Heart right ventricle (tissue), 16 donors: Measurements from ENCODE around the gene PSORS1C1. TPM values are rescaled to one million over a fixed set of nuclear protein-coding genes. Genes with fewer than 3 reads are reported as not detected.
"Not testable (repeated sequence)": the region's sequence is repeated elsewhere in the genome, so short reads cannot be mapped to it uniquely, and the experiment has no call there.

ENCODE experiments used
- ATAC-seq, 8 donors: fragments of 200-7000 bp; cut with Tn5 transposase; one replicate each; pipeline ENCODE4 v1.9.1; 2020; ENCODE audit warnings: mild to moderate bottlenecking in 8 of 8, moderate library complexity in 8 of 8, moderate number of reproducible peaks in 1 of 8
- DNase-seq, 2 donors: peaks; one replicate each; pipeline ENCODE4 v3.0.0-alpha.2; 2020
- H3K27ac ChIP-seq, 10 donors: fragments of 200-600 bp; sonication (generic) in 2 of 10; one replicate each; pipeline versions ENCODE4 v1.5.0 to v1.8.0; 2020 to 2022; ENCODE audit warnings: mild to moderate bottlenecking in 3 of 10
- H3K27me3 ChIP-seq, 7 donors: fragments of 200-600 bp; one replicate each; pipeline ENCODE4 v1.8.0; 2021 to 2022; ENCODE audit warnings: mild to moderate bottlenecking in 2 of 7
- H3K36me3 ChIP-seq, 9 donors: fragments of 200-600 bp; sonication (generic) in 1 of 9; one replicate each; pipeline versions ENCODE4 v1.5.0 to v1.8.0; 2020 to 2022; ENCODE audit warnings: mild to moderate bottlenecking in 2 of 9
- H3K4me1 ChIP-seq, 9 donors: fragments of 200-600 bp; sonication (generic) in 1 of 9; one replicate each; pipeline versions ENCODE4 v1.5.0 to v1.8.0; 2020 to 2022; ENCODE audit warnings: mild to moderate bottlenecking in 4 of 9
- H3K4me3 ChIP-seq, 10 donors: fragments of 200-600 bp; sonication (generic) in 2 of 10; one replicate each; pipeline versions ENCODE4 v1.5.0 to v1.8.0; 2020 to 2022; ENCODE audit warnings: mild to moderate bottlenecking in 7 of 10, moderate library complexity in 2 of 10
- H3K9me3 ChIP-seq, 11 donors: fragments of 200-600 bp in 10 of 11; sonication (generic) in 2 of 11; one replicate each; pipeline versions ENCODE4 v1.5.0 to v1.8.0; 2013 to 2022; ENCODE audit warnings: mild to moderate bottlenecking in 2 of 11, control low read depth in 1 of 11, moderate library complexity in 1 of 11
- WGBS, 2 donors: extraction: QIAGEN DNeasy Blood & Tissue Kit; methylation state at CpG; one replicate each; pipeline ENCODE4 v1.1.7; 2013; ENCODE audit warnings: inconsistent platforms in 1 of 2; 5-methylcytosine and 5-hydroxymethylcytosine counted together
- intact Hi-C, 10 donors: fragments of 100-400 bp; cut with DNase I; formaldehyde crosslinking; loops; one replicate each; pipeline versions ENCODE4 v1.11.1 to v1.14.2; 2022
- polyA plus RNA-seq, 2 donors: library from polyadenylated mRNA; stranded (reverse); fragments of 200-250 nt; gene quantifications; one replicate each; pipeline ENCODE4 v1.2.3, GENCODE V29; 2013
- total RNA-seq, 10 donors: library from RNA; stranded (reverse); fragmentation: NEBNext Ultra II Directional in 3 of 10; extraction: Animal tissue kit (Norgen Biotek cat#: 25700) in 3 of 10; gene quantifications; one replicate each; pipeline versions ENCODE4 v1.2.1 to v1.2.4, GENCODE V29; 2021 to 2023
- TF ChIP-seq, protein P1 (sequence below), 9 donors: fragments of 200-600 bp; sonication (generic) in 2 of 9; IDR thresholded peaks; one replicate each; pipeline versions ENCODE4 v1.5.0 to v1.8.0; 2021 to 2022; ENCODE audit warnings: antibody characterized with exemption in 9 of 9, mild to moderate bottlenecking in 5 of 9, moderate library complexity in 1 of 9
- donor health status: Arrhythmogenic right ventricular cardiomyopathy.
- donor health status: ischemic (EF 13 %, LVEDD 7.1; RV severe dilation, severe dysfunction).
- donor health status: healthy with polysubstance abuse.
- donor health status: DM: no; HTN: yes; CAD: no.
- donor health status: DM: no; HTN: no; CAD: no.
- donor health status: ischemic (EF 25% LVEDD 6.9; RV normal size, moderate dysfunction).
- donor health status: ischemic (EF 25% LVEDD 5.7; RV mildly dilated, moderate dysfunction).
- donor health status: healthy.
- donor health status: DM: yes; HTN: yes; CAD: no.
- donor health status: Ischemic cardiomyopathy.
- donor health status: ischemic (EF 35%, LVEDD 5.7; RV mildly dilated, moderate dysfunction).
- donor health status: nonischemic (EF 11% LVEDD 7.7; RV severe dilation, severe dysfunction).
- donor health status: DM: yes; HTN: yes; CAD: no.
- donor health status: PGD.
- donor health status: ischemic (EF 29% LVEDD 5.4; RV normal size, mild dysfunction).
- donor health status: nonischemic (EF 23%, LVEDD 6.1; RV moderate dilation, normal function).

Gene PSORS1C1
- total and polyA plus RNA-seq, 12 donors = 0.13 to 6.2 (median 3.0) TPM

DNA sequence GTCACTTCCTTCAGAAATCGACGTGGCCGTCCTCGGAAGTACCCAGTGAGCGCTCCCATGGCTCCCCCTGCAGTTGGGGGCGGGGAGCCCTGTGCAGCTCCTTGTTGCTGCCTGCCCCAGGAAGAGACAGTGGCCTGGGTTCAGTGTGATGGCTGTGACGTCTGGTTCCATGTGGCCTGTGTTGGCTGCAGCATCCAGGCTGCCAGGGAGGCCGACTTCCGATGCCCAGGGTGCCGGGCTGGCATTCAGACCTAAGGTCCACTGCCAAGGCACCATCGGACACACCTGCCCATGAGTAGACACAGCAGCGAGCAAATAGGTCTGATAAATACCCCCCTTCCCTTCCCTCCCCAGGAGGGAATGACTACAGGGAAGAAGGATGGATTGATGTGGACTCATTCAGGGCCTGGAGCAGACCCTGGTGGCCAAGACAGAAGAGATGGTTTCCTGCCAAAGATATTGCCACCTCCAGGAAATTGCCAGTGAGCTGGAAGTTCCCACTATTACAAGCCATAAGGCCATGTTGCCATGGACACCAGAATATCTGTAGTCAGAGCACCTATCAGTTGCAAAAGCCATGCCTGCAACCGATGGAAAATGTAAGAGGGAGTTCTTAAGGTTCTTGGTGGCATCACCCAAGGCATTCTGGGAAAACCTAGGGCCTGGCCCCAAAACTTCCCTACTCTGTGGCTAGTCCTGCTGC lies 48.0 kb downstream of the PSORS1C1 start:
- ATAC-seq (no peak), DNase-seq (no peak)
- Histone ChIP-seq H3K4me1 (peaks cover under 1 to 26% (median 14%) of the 10 kb centered on the region in 9 donors), H3K27me3 (no peaks in the 10 kb centered on the region), H3K9me3 (no peaks in the 10 kb centered on the region), H3K36me3 (peaks cover 0 to 19% (median 0%) of the 10 kb centered on the region in 9 donors), H3K27ac (no peak overlapping the region), H3K4me3 (no peak overlapping the region)
- intact Hi-C loops = no loop called here
- TF ChIP-seq, protein P1, sequence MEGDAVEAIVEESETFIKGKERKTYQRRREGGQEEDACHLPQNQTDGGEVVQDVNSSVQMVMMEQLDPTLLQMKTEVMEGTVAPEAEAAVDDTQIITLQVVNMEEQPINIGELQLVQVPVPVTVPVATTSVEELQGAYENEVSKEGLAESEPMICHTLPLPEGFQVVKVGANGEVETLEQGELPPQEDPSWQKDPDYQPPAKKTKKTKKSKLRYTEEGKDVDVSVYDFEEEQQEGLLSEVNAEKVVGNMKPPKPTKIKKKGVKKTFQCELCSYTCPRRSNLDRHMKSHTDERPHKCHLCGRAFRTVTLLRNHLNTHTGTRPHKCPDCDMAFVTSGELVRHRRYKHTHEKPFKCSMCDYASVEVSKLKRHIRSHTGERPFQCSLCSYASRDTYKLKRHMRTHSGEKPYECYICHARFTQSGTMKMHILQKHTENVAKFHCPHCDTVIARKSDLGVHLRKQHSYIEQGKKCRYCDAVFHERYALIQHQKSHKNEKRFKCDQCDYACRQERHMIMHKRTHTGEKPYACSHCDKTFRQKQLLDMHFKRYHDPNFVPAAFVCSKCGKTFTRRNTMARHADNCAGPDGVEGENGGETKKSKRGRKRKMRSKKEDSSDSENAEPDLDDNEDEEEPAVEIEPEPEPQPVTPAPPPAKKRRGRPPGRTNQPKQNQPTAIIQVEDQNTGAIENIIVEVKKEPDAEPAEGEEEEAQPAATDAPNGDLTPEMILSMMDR (IDR thresholded peaks at IDR 0.05) = no peak
- 85 to 86% methylated on average over 13 of the region's 13 CpGs for WGBS, 2 donors

- H3K27me3 ChIP-seq = no peaks in the 10 kb centered on the region
- DNase-seq (no peak), ATAC-seq (peak in 6 of 8 donors; percentile 17 to 78 (median 71))
- H3K27ac ChIP-seq = no peak overlapping the region
- no peaks in the 10 kb centered on the region for H3K9me3 ChIP-seq
- TF ChIP-seq, protein P1 (IDR thresholded peaks at IDR 0.05) = no peak
- no peak overlapping the region for H3K4me3 ChIP-seq
- H3K4me1 ChIP-seq = peaks cover 0 to 21% (median 10%) of the 10 kb centered on the region in 9 donors
- intact Hi-C loops = no loop called here
- peaks cover 0 to 19% (median 0%) of the 10 kb centered on the region in 9 donors for H3K36me3 ChIP-seq
Measured at GRCh38 chr6:31163922-31164321, 49.3 kb downstream of the PSORS1C1 start.

DNA sequence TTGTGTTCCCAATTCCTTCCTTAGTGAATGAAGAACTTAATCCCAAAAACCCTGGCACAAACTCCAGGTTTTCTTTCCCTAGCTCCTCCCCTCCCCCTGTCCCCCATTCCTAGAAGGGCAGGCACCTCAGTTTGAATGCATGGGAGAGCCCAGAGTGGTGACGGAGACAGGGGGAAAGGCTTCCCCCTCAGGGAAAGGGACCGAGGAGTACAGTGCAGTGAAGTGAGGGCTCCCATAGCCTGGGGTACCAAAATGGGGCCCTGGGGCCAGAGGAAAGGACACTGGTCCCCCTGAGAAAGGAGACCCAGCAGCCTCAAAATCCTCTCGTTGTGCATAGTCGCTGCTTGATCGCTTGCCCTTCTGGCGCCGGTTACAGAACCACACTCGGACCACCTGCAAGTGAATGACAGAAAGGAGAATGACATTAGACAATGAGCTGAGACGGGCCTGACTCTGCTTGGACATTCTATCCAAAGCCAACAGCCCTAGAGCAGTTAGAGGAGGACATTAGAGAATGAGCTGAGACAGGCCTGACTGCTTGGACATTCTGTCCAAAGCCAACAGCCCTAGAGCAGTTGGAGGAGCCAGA lies 50.0 kb downstream of the PSORS1C1 start:
- DNase-seq, H3K4me3 ChIP-seq, H3K27me3 ChIP-seq, H3K9me3 ChIP-seq, intact Hi-C loops, ATAC-seq, H3K27ac ChIP-seq: not testable (repeated sequence)
- WGBS, 2 donors = 95 to 97% methylated on average over 7 of the region's 9 CpGs
- peaks cover 0 to 14% (median 3%) of the 10 kb centered on the region in 9 donors for H3K4me1 ChIP-seq
- peaks cover 0 to 19% (median 0%) of the 10 kb centered on the region in 9 donors for H3K36me3 ChIP-seq

DNA sequence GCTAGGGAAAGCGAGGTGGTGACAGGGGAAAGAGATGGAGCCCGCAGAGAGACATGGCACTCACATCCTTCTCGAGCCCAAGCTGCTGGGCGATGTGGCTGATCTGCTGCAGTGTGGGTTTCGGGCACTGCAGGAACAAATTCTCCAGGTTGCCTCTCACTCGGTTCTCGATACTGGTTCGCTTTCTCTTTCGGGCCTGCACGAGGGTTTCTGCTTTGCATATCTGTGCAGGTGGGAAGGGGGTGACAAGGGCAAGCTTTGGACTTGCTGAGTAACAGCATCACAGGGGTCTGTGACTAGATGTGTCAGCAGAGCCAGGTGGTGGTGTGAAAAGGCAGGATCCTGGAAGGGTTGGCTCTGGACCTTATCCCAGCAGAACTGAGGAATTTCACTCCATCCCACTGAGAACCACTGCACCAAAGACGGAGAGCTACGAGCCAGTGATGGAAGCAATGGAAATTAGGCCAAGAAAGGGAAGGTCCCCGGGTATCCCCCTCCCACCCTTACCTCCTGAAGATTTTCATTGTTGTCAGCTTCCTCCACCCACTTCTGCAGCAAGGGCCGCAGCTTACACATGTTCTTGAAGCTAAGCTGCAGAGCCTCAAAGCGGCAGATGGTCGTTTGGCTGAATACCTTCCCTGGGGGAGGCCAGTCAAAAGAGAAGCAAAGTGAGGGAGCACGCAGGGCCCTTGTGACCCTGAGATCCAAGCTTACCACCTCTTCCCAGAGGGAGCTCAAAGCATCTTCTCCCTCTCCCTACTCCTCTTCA lies 50.6 kb downstream of the PSORS1C1 start:
- H3K4me1 ChIP-seq, ATAC-seq, H3K27me3 ChIP-seq, H3K27ac ChIP-seq, H3K9me3 ChIP-seq, intact Hi-C loops, DNase-seq, H3K4me3 ChIP-seq: not testable (repeated sequence)
- WGBS, 2 donors = 78% methylated on average over 17 of the region's 17 CpGs
- H3K36me3 ChIP-seq = peaks cover 0 to 19% (median 0%) of the 10 kb centered on the region in 9 donors

DNA sequence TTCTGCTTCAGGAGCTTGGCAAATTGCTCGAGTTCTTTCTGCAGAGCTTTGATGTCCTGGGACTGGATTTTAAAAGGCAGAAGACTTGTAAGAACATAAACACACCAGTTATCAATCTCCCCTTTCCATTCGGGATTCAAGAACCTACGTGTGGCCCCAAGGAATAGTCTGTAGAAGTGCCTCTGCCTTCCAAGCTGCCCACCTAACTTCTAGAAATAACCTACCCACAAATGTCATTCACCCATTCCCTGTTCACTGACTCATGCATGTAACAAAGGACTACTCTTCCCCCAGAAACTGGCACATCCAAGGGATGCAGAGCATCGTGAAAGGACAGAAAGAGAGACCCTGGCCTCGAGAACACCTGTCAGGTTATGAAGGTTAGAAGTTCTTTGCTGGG lies 51.4 kb downstream of the PSORS1C1 start:
- TF ChIP-seq, protein P1 (IDR thresholded peaks at IDR 0.05) = no peak
- H3K27me3 ChIP-seq = no peaks in the 10 kb centered on the region
- H3K4me3 ChIP-seq = no peak overlapping the region
- H3K9me3 ChIP-seq = no peaks in the 10 kb centered on the region
- ATAC-seq (no peak), DNase-seq (no peak)
- 69 to 78% methylated on average over 5 of the region's 5 CpGs for WGBS, 2 donors
- intact Hi-C loops = no loop called here
- H3K36me3 ChIP-seq = peaks cover 0 to 19% (median 0%) of the 10 kb centered on the region in 9 donors
- peaks cover 0 to 4% (median 0%) of the 10 kb centered on the region in 9 donors for H3K4me1 ChIP-seq
- no peak overlapping the region for H3K27ac ChIP-seq
